ENCODE measurements around the gene R3HDM1.

DNA sequence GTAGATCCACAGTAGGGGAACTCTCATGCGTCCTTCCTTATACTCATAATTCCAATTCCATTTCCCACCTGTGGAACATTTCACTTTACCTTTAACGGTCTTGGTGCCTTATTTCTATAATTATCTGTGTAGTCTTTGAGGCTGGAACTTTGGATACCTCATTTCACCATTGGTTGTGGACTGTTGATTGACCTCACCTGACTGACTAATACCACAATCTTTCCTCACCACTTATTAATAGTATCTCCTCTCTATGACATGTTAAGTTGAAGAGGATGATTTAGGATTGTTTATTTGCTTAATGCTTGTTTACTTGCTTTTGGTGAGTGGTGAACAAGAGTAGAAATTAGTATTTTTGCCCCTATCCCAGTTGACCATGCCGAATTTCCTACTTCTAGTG is 50.0 kb downstream of the R3HDM1 start:
- TF ChIP-seq, protein P1, sequence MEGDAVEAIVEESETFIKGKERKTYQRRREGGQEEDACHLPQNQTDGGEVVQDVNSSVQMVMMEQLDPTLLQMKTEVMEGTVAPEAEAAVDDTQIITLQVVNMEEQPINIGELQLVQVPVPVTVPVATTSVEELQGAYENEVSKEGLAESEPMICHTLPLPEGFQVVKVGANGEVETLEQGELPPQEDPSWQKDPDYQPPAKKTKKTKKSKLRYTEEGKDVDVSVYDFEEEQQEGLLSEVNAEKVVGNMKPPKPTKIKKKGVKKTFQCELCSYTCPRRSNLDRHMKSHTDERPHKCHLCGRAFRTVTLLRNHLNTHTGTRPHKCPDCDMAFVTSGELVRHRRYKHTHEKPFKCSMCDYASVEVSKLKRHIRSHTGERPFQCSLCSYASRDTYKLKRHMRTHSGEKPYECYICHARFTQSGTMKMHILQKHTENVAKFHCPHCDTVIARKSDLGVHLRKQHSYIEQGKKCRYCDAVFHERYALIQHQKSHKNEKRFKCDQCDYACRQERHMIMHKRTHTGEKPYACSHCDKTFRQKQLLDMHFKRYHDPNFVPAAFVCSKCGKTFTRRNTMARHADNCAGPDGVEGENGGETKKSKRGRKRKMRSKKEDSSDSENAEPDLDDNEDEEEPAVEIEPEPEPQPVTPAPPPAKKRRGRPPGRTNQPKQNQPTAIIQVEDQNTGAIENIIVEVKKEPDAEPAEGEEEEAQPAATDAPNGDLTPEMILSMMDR (IDR thresholded peaks at IDR 0.05): no peak
- TF ChIP-seq POLR2A (IDR thresholded peaks at IDR 0.05): no peak

Measured in right lobe of liver (tissue), 4 donors.